ENCODE data around the gene ZFYVE9. TPM values are rescaled to one million over a fixed set of nuclear protein-coding genes. Genes with fewer than 3 reads are reported as not detected.
A peak's percentile ranks its signal among the peaks of the same experiment; 100 is the strongest.

Gene ZFYVE9
- polyA plus RNA-seq, 2 donors: 2.7 to 5.6 TPM

DNA sequence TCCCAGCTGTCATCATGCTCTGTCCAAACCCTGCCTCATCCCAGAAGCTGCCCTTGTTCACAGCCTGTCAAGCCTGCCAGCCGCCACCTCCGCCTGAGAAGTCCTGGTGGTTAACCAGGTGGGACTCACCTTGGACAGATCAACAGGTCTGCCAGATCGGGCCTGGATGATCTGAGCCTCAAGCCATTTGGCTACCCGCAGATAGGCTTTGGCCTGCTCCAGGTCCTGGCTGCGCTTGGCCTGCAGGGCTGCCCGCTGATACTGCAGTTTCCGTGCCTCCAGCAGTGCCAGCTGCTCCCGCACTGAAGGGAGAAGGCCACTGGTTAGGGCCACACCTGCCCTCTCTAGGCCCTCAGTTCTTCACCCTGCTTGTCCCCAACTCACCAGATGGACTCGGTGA, 215.5 kb downstream of the ZFYVE9 start:
- H3K27ac ChIP-seq (ENCODE audit: low read depth in 2 of 2, low read length in 1 of 2): no peak overlapping the region

DNA sequence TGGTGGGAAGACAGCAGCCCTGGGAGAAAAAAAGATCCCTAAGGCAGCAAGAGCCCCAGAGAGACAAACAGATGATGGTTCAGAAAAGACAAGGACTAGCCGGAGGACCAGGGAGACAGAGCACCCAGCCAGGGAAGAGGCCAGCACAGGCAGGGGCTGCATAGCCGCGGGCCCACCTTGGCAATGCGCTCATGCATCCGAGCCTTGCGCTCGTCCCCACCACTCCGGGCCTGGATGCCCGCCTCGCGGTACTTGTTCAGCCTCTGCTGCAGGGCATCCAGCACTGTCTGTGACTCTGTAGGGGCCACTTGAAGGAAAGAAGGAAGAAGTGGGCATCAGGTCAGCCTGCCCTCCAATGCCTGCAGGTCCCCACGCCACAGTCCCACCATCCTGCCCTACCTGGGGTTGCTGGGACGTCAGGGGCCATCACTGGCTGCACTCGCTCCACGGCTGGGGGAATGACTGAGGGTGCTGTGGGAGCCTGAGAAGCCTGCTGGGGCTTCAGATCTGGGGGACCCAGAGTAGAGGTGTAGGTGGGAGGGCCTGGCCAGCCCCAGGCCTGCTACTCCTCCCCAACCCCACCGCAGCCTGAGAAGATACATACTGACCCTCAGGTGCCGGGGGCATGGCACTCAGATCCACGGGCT, 217.1 kb downstream of the ZFYVE9 start:
- Histone ChIP-seq H3K4me1 (ENCODE audit: control insufficient read depth in 2 of 2, insufficient read depth in 2 of 2, low read length in 1 of 2) (no peaks in the 10 kb centered on the region), H3K27ac (ENCODE audit: low read depth in 2 of 2, low read length in 1 of 2) (no peak overlapping the region), H3K36me3 (ENCODE audit: control insufficient read depth in 2 of 2, insufficient read depth in 2 of 2, low read length in 1 of 2) (peaks cover 43 to 79% of the 10 kb centered on the region in 2 donors), H3K4me3 (ENCODE audit: low read depth in 1 of 2, low read length in 2 of 2) (no peak overlapping the region), H3K27me3 (ENCODE audit: control insufficient read depth in 1 of 2, insufficient read depth in 2 of 2, low read length in 2 of 2) (no peaks in the 10 kb centered on the region), H3K9me3 (ENCODE audit: control insufficient read depth in 2 of 2, insufficient read depth in 1 of 2, low read depth in 1 of 2, low read length in 1 of 2) (peaks cover 0 to 2% of the 10 kb centered on the region in 2 donors)
- 95 to 96% methylated on average over 18 of the region's 18 CpGs for WGBS, 2 donors

More for the DNA sequence above, 215.5 kb downstream of the ZFYVE9 start:
- Histone ChIP-seq H3K27me3 (ENCODE audit: control insufficient read depth in 1 of 2, insufficient read depth in 2 of 2, low read length in 2 of 2) (no peaks in the 10 kb centered on the region), H3K36me3 (ENCODE audit: control insufficient read depth in 2 of 2, insufficient read depth in 2 of 2, low read length in 1 of 2) (peaks cover 45 to 84% of the 10 kb centered on the region in 2 donors), H3K4me1 (ENCODE audit: control insufficient read depth in 2 of 2, insufficient read depth in 2 of 2, low read length in 1 of 2) (no peaks in the 10 kb centered on the region), H3K9me3 (ENCODE audit: control insufficient read depth in 2 of 2, insufficient read depth in 1 of 2, low read depth in 1 of 2, low read length in 1 of 2) (peaks cover 0 to 2% of the 10 kb centered on the region in 2 donors), H3K4me3 (ENCODE audit: low read depth in 1 of 2, low read length in 2 of 2) (no peak overlapping the region)
- WGBS, 2 donors: 91 to 93% methylated on average over 9 of the region's 9 CpGs

DNA sequence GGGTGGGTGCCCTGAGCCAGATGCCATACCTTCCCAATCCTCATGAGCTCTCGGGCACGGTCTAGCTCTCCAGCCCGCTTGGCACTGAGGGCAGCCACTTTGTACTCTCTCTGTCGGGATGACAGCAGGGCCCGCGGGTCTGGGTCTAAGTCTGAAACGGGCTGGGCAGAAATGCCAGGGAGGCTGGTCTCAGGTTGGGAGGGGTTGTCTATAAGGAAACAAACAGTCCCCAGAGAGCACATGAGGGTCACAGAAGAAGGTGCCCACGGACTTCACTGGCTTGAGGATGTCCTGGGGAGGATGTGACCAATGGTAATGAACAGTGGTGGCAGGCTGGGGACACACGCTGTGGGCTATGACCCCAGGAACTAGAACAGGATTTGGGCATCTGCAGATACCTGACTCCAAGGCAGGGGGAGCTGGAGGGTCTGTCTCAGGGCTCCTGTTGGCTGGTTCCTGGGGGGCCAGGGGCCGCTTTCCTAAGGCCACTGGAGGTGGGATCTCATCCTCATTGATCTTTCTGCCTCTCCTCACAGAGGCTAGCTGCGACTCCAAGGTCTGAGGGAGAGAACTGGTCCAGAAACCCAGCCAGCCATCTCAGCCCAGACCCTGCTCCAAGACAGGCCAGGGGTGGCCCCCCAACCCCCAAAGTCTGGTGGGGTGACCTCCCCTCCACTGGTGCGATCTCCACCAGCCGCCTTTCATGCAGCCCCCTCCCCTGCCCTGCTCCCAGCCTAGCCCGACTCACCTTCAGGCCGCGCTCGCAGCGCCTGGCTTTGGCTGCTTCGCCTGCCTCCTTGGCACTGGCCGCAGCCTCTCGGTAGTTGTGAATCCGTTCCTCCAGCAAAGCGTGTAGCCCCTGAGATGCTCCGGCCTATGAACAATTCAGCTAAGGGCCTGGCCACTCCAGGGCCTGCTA, 218.0 kb downstream of the ZFYVE9 start:
- 93% methylated on average over 24 of the region's 24 CpGs for WGBS, 2 donors
- Histone ChIP-seq H3K36me3 (ENCODE audit: control insufficient read depth in 2 of 2, insufficient read depth in 2 of 2, low read length in 1 of 2) (peaks cover 35 to 70% of the 10 kb centered on the region in 2 donors), H3K4me1 (ENCODE audit: control insufficient read depth in 2 of 2, insufficient read depth in 2 of 2, low read length in 1 of 2) (peaks cover 0 to 1% of the 10 kb centered on the region in 2 donors), H3K27ac (ENCODE audit: low read depth in 2 of 2, low read length in 1 of 2) (no peak overlapping the region), H3K9me3 (ENCODE audit: control insufficient read depth in 2 of 2, insufficient read depth in 1 of 2, low read depth in 1 of 2, low read length in 1 of 2) (peaks cover 0 to 2% of the 10 kb centered on the region in 2 donors), H3K27me3 (ENCODE audit: control insufficient read depth in 1 of 2, insufficient read depth in 2 of 2, low read length in 2 of 2) (no peaks in the 10 kb centered on the region), H3K4me3 (ENCODE audit: low read depth in 1 of 2, low read length in 2 of 2) (no peak overlapping the region)

DNA sequence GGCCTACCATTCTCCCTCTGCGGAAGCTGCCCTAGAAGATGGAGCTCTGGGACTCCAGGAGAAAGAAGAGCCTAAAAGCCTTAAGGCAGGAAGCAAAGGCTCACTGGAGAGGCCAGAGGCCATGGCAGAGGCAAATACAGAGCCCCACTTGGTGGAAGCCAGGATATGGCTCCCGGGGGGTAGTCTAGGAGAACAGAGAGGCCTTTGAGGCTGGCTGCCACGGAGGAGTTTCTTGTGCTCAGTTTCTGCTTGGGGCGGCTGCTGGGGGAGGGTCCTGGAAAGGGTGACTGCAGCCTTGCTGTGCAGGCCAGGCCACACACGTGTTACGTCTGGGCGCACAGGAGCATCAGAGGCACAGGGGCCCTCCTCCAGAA, 218.7 kb downstream of the ZFYVE9 start:
- 93 to 95% methylated on average over 7 of the region's 7 CpGs for WGBS, 2 donors
- peaks cover 30 to 64% of the 10 kb centered on the region in 2 donors for H3K36me3 ChIP-seq (ENCODE audit: control insufficient read depth in 2 of 2, insufficient read depth in 2 of 2, low read length in 1 of 2)
- H3K9me3 ChIP-seq (ENCODE audit: control insufficient read depth in 2 of 2, insufficient read depth in 1 of 2, low read depth in 1 of 2, low read length in 1 of 2): peaks cover 0 to 2% of the 10 kb centered on the region in 2 donors
- no peak overlapping the region for H3K4me3 ChIP-seq (ENCODE audit: low read depth in 1 of 2, low read length in 2 of 2)
- peaks cover 0 to 4% of the 10 kb centered on the region in 2 donors for H3K4me1 ChIP-seq (ENCODE audit: control insufficient read depth in 2 of 2, insufficient read depth in 2 of 2, low read length in 1 of 2)
- H3K27me3 ChIP-seq (ENCODE audit: control insufficient read depth in 1 of 2, insufficient read depth in 2 of 2, low read length in 2 of 2): no peaks in the 10 kb centered on the region
- no peak overlapping the region for H3K27ac ChIP-seq (ENCODE audit: low read depth in 2 of 2, low read length in 1 of 2)

DNA sequence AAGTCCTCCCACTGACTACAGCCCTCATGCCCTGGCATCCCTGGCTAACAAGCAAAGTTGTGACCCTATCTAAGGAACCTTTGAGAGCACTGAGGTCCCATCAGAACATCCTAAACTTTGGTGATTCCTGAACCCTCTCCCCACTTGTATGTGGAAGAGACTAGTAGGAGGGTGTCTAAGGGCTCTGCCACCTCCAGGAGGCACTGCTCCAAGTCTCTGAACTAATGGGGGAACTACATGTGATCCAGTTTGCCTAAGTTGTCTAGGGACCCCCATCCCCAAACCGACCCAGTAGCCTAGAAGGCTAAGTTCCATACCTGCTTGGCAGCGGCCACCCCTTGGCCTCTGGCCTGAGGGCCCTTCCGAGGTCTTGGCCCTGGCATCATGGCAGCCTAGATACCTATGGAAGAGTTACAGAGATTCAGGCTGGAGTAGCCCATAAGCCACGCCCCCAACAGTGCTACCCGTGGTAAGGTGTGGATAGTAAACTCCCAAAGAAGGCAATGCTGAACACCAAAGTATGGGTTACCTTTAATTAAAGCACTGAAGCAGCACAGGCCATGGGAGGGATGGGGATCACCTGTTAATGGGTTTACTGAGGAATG, 222.4 kb downstream of the ZFYVE9 start:
- H3K4me1 ChIP-seq (ENCODE audit: control insufficient read depth in 2 of 2, insufficient read depth in 2 of 2, low read length in 1 of 2): peaks cover 0 to 6% of the 10 kb centered on the region in 2 donors
- peaks cover 0 to 2% of the 10 kb centered on the region in 2 donors for H3K9me3 ChIP-seq (ENCODE audit: control insufficient read depth in 2 of 2, insufficient read depth in 1 of 2, low read depth in 1 of 2, low read length in 1 of 2)
- H3K27ac ChIP-seq (ENCODE audit: low read depth in 2 of 2, low read length in 1 of 2): peak overlapping the region in 1 of 2 donors; percentile 96
- H3K27me3 ChIP-seq (ENCODE audit: control insufficient read depth in 1 of 2, insufficient read depth in 2 of 2, low read length in 2 of 2): no peaks in the 10 kb centered on the region
- no peak overlapping the region for H3K4me3 ChIP-seq (ENCODE audit: low read depth in 1 of 2, low read length in 2 of 2)
- peaks cover 16 to 26% of the 10 kb centered on the region in 2 donors for H3K36me3 ChIP-seq (ENCODE audit: control insufficient read depth in 2 of 2, insufficient read depth in 2 of 2, low read length in 1 of 2)
- WGBS, 2 donors: 75 to 79% methylated on average over 5 of the region's 5 CpGs

DNA sequence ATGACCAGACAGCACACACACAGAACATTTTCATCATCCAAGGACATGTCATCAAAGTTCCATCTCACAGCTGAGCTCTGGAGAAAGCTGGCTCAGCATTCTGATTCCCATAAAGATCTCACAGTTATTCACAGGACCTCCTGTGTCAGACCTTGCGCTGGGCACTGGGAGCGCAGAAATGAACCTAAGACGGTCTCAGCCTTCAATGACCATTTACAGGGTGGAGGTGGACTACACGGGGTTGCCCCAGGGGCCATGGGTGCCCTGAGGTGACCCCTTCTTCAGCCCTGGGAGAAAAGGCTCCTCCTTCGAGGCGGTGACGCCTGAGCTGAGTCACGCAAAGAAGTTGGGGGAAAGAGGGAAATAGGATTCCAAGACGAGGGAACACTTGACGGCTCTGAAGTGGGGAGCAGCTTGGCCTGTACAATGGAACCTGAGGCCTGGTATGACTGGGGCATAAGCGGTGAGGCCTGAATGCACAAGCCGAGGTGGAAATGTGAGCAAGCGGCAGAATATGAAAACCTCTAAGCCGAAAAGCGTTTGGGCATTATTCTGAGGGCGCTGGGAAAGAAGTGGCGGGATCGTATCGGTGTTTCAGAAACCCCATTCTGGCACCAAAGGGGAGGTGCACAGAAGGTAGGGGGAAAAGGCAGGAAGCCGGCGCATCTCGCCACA, 223.3 kb downstream of the ZFYVE9 start:
- H3K9me3 ChIP-seq (ENCODE audit: control insufficient read depth in 2 of 2, insufficient read depth in 1 of 2, low read depth in 1 of 2, low read length in 1 of 2): peaks cover 0 to 2% of the 10 kb centered on the region in 2 donors
- H3K27ac ChIP-seq (ENCODE audit: low read depth in 2 of 2, low read length in 1 of 2): peak overlapping the region; percentile 96 to 97
- H3K27me3 ChIP-seq (ENCODE audit: control insufficient read depth in 1 of 2, insufficient read depth in 2 of 2, low read length in 2 of 2): no peaks in the 10 kb centered on the region
- peaks cover 0 to 6% of the 10 kb centered on the region in 2 donors for H3K4me1 ChIP-seq (ENCODE audit: control insufficient read depth in 2 of 2, insufficient read depth in 2 of 2, low read length in 1 of 2)
- H3K4me3 ChIP-seq (ENCODE audit: low read depth in 1 of 2, low read length in 2 of 2): peak overlapping the region; percentile 77 to 84
- peaks cover 9 to 18% of the 10 kb centered on the region in 2 donors for H3K36me3 ChIP-seq (ENCODE audit: control insufficient read depth in 2 of 2, insufficient read depth in 2 of 2, low read length in 1 of 2)
- WGBS, 2 donors: 7 to 8% methylated on average over 22 of the region's 22 CpGs

DNA sequence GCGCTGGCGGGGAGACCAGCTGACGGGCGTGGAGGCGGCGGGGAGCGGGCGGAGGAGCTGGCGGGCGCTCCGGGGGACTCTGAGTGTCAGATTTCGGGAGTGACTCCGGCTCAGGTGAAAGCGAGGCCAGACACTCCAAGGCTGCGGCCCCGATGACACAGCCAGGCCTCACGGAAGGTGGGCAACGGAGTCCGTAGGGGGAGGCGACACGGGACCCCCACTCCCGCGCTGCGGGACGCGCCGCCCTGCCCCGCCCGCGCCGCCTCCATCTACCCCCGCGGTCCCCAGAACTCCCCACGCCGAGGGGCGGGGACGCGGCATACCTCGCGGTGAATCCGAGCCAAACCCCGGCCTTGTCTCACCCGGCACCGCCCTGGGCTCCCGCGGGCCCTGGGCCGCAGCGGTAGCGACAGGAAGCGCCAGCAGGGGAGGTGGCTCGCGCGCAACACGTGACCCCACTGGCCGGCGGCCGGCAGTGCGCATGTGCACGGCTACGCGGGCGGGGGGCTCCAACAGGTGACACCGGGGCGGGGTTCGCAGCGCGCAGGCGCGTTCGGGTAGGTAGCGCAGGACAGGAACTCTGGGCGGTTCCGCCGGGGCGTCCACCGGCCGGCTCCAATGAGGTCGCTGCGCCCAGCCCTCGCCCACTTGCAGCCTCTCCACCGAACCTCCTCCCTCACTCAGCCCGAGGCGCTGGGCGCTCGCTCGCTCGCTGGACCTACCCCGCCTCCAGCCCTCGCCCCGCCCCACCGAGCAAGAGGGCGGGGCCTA, 224.0 kb downstream of the ZFYVE9 start, which contains the start of gene CC2D1B:
TSS of gene CC2D1B (minus strand) at position 460 of the 771 bp plus-strand sequence. CDS start 1,585 bp downstream, outside the sequence.
- no peaks in the 10 kb centered on the region for H3K27me3 ChIP-seq (ENCODE audit: control insufficient read depth in 1 of 2, insufficient read depth in 2 of 2, low read length in 2 of 2)
- 1% methylated on average over 87 to 92 of the region's 92 CpGs for WGBS, 2 donors
- H3K4me3 ChIP-seq (ENCODE audit: low read depth in 1 of 2, low read length in 2 of 2): peak within 1 kb of the TSS; percentile 77 to 84
- peaks cover 2 to 13% of the 10 kb centered on the region in 2 donors for H3K36me3 ChIP-seq (ENCODE audit: control insufficient read depth in 2 of 2, insufficient read depth in 2 of 2, low read length in 1 of 2)
- H3K4me1 ChIP-seq (ENCODE audit: control insufficient read depth in 2 of 2, insufficient read depth in 2 of 2, low read length in 1 of 2): peaks cover 0 to 6% of the 10 kb centered on the region in 2 donors
- no peaks in the 10 kb centered on the region for H3K9me3 ChIP-seq (ENCODE audit: control insufficient read depth in 2 of 2, insufficient read depth in 1 of 2, low read depth in 1 of 2, low read length in 1 of 2)
- peak within 1 kb of the TSS; percentile 96 to 97 for H3K27ac ChIP-seq (ENCODE audit: low read depth in 2 of 2, low read length in 1 of 2)

DNA sequence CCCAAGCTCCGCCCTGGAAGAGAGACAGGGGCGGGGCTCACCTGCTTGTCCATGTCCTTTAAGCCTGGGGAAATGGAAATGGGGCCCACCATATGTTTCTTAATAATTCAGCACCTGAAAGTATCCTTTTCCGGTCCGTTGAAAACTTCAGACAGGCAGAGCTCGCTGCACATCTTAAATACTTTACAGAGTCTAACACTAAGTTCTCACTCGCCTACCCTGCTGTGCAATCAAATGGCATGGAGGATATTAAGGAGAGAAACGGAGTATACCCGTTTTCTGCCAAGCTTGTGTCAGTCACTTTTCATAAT, 224.6 kb downstream of the ZFYVE9 start:
- no peaks in the 10 kb centered on the region for H3K9me3 ChIP-seq (ENCODE audit: control insufficient read depth in 2 of 2, insufficient read depth in 1 of 2, low read depth in 1 of 2, low read length in 1 of 2)
- H3K27me3 ChIP-seq (ENCODE audit: control insufficient read depth in 1 of 2, insufficient read depth in 2 of 2, low read length in 2 of 2): no peaks in the 10 kb centered on the region
- H3K4me1 ChIP-seq (ENCODE audit: control insufficient read depth in 2 of 2, insufficient read depth in 2 of 2, low read length in 1 of 2): peaks cover 0 to 6% of the 10 kb centered on the region in 2 donors
- peak overlapping the region; percentile 96 to 97 for H3K27ac ChIP-seq (ENCODE audit: low read depth in 2 of 2, low read length in 1 of 2)
- H3K4me3 ChIP-seq (ENCODE audit: low read depth in 1 of 2, low read length in 2 of 2): peak overlapping the region; percentile 77 to 84
- H3K36me3 ChIP-seq (ENCODE audit: control insufficient read depth in 2 of 2, insufficient read depth in 2 of 2, low read length in 1 of 2): peaks cover 0 to 9% of the 10 kb centered on the region in 2 donors
- WGBS, 2 donors: 13 to 17% methylated on average over 8 of the region's 8 CpGs
